SHP77 treated with DMSO at 0.1 percent for 48 hours (cell line): ENCODE results near the gene PKIG.
"Not testable (repeated sequence)": the region's sequence is repeated elsewhere in the genome, so short reads cannot be mapped to it uniquely, and the experiment has no call there.

Source experiments
- DNase-seq: peaks from one replicate; lab custom pipeline; 2025; lab: John Stamatoyannopoulos, UW

PKIG gene

GRCh38 chr20:44572551-44573500 lies 9.6 kb upstream of the PKIG start:
- no peak for DNase-seq

GRCh38 chr20:44573501-44573869 lies 8.9 kb upstream of the PKIG start:
- DNase-seq, result no peak

- no peak for DNase-seq
These were observed 8.0 kb upstream of the PKIG start for GRCh38 chr20:44574372-44574771.

GRCh38 chr20:44576297-44576696 lies 6.1 kb upstream of the PKIG start:
- DNase-seq, result no peak

- no peak for DNase-seq
These were observed 2.9 kb upstream of the PKIG start for GRCh38 chr20:44579313-44580081.

- no peak for DNase-seq
These were observed 1.7 kb upstream of the PKIG start for GRCh38 chr20:44580581-44581268.

- DNase-seq, result no peak
These were observed 864 bp upstream of the PKIG start for GRCh38 chr20:44581515-44581914.

- DNase-seq, result no peak
These were observed 778 bp downstream of the PKIG start for GRCh38 chr20:44583157-44583556.

GRCh38 chr20:44584162-44584561 lies 1.8 kb downstream of the PKIG start:
- no peak for DNase-seq

GRCh38 chr20:44585057-44585963 lies 2.9 kb downstream of the PKIG start:
- no peak for DNase-seq

GRCh38 chr20:44586289-44586911 lies 4.0 kb downstream of the PKIG start:
- DNase-seq, result no peak

GRCh38 chr20:44587035-44587980 lies 4.9 kb downstream of the PKIG start:
- DNase-seq, result no peak

GRCh38 chr20:44588321-44588720 lies 5.9 kb downstream of the PKIG start:
- DNase-seq, result not testable (repeated sequence)

GRCh38 chr20:44589537-44589936 lies 7.2 kb downstream of the PKIG start:
- DNase-seq, result no peak

- no peak for DNase-seq
These were observed 8.8 kb downstream of the PKIG start for GRCh38 chr20:44590980-44591778.

- no peak for DNase-seq
These were observed 10.0 kb downstream of the PKIG start for GRCh38 chr20:44592366-44592765.

GRCh38 chr20:44593751-44594150 lies 11.4 kb downstream of the PKIG start:
- no peak for DNase-seq

- DNase-seq, result no peak
These were observed 12.4 kb downstream of the PKIG start for GRCh38 chr20:44594730-44595129.

- DNase-seq, result no peak
These were observed 13.6 kb downstream of the PKIG start for GRCh38 chr20:44596010-44596409.
